GM12878 (cell line): Measurements from ENCODE around the gene FERMT2.

ENCODE experiments used
- ATF3 ChIP-seq: IDR thresholded peaks from 2 replicates; pipeline ENCODE4 v1.6.1; 2011; ENCODE audit warnings: low read depth, mild to moderate bottlenecking, low read length, moderate library complexity, borderline replicate concordance; ENCODE audit errors: extremely low read depth
- CHD2 ChIP-seq: IDR thresholded peaks from 2 replicates; pipeline ENCODE4 v1.6.1; 2011; ENCODE audit warnings: low read depth, low read length, improper control_type of control experiment, borderline replicate concordance
- CREB1 ChIP-seq: IDR thresholded peaks from 2 replicates; pipeline ENCODE4 v1.6.1; 2012; ENCODE audit warnings: low read depth, mild to moderate bottlenecking, inconsistent platforms
- GATAD2B ChIP-seq: fragments of 450-650 bp; conservative IDR thresholded peaks from 2 replicates; pipeline ENCODE4 v1.6.1; 2017; ENCODE audit warnings: low read depth, mild to moderate bottlenecking, moderate library complexity
- POLR2A ChIP-seq: IDR thresholded peaks from 2 replicates; pipeline ENCODE4 v1.6.1; 2011; ENCODE audit warnings: low read depth, mild to moderate bottlenecking, low read length
- RAD21 ChIP-seq: IDR thresholded peaks from 2 replicates; pipeline ENCODE4 v1.6.1; 2011; ENCODE audit warnings: mild to moderate bottlenecking, low read depth, low read length, moderate library complexity; ENCODE audit not compliant: insufficient read depth
- TF ChIP-seq, protein P1 (sequence below): IDR thresholded peaks from 2 replicates; pipeline ENCODE4 v1.6.1; 2012; ENCODE audit warnings: low read length, inconsistent platforms
- TF ChIP-seq, protein P2 (sequence below): IDR thresholded peaks from 2 replicates; pipeline ENCODE4 v1.6.1; 2012; ENCODE audit warnings: low read depth, low read length, improper control_type of control experiment

- TF ChIP-seq CREB1 (no peak), POLR2A (no peak), ATF3 (no peak), RAD21 (no peak), GATAD2B (no peak), CHD2 (no peak)
- TF ChIP-seq, protein P1, sequence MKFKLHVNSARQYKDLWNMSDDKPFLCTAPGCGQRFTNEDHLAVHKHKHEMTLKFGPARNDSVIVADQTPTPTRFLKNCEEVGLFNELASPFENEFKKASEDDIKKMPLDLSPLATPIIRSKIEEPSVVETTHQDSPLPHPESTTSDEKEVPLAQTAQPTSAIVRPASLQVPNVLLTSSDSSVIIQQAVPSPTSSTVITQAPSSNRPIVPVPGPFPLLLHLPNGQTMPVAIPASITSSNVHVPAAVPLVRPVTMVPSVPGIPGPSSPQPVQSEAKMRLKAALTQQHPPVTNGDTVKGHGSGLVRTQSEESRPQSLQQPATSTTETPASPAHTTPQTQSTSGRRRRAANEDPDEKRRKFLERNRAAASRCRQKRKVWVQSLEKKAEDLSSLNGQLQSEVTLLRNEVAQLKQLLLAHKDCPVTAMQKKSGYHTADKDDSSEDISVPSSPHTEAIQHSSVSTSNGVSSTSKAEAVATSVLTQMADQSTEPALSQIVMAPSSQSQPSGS: no peak
- TF ChIP-seq, protein P2, sequence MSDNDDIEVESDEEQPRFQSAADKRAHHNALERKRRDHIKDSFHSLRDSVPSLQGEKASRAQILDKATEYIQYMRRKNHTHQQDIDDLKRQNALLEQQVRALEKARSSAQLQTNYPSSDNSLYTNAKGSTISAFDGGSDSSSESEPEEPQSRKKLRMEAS: no peak
Measured at GRCh38 chr14:52914295-52914694, 36.6 kb downstream of the FERMT2 start.
